Measurements from ENCODE around the gene CIPC.

The CIPC gene

DNA sequence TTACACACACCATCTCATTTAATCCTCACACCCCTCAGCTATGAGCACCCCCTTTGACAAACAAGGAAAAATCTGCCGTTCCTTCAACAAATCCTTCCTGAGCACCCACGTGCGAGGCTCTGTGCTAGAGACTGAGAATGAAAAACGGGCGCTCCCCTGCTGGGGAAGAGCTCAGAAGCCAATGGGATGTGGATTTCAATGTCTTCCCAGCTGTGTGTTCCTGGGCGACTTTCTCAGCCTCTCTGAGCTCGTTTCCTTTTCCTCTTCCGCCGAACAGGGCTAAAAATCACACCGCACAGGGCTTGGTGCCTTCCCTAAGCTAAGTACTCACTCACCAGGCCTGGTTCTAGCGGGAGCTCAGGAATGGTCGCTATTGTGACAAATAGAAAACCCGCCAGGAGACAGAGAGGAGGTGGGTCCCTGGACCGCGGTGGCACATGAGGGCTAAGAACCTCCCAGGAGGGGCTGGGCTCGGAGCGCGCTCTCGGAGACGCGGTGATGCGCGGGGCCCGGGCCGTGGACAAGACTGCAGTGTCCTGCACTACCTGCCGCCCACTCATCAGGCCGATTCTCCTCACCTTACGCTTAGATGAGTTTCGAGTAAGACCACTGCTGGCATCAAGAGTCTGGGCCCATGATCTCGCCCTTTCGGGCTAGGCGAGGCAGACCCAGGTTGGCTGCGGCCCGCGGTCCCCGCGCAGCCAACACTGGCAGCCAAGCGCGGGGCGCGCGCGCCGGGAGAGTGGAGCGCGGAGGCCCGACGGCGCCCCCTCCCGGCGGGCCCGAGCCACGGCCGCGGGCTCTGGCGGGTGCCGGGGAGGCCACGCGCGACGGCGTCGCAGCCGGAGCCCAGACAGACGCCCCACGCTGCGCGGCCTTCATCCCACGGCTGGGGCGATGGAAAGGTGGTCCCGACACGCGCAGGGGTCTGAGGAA lies 26.6 kb downstream of the CIPC start:
- no peak for DNase-seq (ENCODE audit: low read depth in 2 of 3, low spot score in 2 of 3)

DNA sequence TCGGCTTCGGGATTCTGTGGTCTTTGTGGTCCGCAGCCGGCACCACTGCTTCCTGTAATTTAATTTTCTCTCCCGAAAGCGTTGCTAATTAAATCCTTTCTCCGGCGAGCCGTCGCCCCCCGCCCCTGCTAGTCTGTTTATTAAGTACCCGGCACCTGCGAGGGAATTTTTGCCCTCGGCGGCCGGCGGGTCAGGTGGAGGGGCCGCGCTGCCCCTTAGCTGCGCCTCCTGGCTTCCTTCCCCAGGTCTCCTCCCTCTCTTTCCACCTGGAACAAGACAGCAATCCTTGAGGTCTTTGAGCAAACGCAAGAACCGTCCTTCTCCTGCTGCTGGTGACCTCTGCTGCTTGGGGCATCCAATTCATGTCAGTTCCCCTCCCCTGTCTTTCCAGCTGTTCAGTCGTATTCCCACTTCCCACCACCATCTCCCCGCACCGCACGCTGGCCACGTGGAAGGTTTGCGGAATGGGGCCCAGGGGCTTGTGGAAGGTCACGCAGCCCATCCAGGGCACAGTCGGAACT lies 27.3 kb downstream of the CIPC start:
- no peak for DNase-seq (ENCODE audit: low read depth in 2 of 3, low spot score in 2 of 3)

DNA sequence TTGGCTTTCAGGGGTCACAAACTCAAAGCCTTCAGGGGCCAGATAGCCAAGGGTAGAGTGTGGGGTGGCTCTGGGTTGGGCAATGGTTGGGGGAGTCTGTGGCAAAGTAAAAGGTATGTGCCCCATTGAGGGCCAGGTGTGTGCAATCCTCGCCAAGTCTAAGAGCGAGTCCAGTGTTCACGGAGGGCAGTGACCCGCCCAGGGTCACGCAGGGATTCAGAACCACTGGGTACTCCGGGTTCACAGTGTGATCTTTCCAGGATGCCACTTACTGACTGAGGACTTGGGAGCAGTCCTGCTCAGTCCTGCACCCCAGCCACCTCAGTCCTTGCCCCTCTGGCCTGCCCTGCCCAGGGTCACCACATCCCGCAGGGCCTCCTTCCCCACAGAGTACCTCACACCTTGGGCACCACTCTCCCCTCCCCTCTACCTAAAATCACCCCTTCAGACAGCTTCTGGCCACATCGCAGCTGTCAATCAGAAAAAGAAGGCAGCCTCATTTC lies 27.8 kb downstream of the CIPC start:
- DNase-seq (ENCODE audit: low read depth in 2 of 3, low spot score in 2 of 3) = no peak

DNA sequence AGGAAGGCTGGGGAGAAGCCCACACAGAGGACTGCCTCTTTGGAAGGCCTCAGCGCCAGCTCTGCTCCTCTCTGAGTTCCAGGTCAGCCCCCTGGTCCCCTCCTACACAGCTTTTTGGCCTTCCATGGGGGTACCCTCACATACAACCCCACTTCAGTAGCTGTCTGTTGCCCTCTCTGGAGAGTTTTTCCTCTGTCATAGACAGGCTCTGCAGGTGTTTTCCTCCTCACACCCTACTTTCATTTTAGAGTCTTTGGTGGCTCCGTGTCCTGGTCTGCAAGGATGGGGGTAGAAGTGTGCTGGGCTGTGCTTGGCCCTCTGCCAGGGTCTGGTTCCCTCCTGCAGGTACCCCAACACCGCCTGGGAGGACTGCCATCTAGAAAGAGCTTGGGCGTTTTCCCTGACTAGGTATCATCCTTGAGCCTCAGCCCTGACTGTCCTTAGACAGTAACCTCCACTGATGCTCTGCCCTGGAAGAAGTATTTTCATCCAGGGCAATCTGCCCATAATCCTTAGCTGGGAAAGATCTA lies 28.5 kb downstream of the CIPC start:
- DNase-seq (ENCODE audit: low read depth in 2 of 3, low spot score in 2 of 3) = no peak

DNA sequence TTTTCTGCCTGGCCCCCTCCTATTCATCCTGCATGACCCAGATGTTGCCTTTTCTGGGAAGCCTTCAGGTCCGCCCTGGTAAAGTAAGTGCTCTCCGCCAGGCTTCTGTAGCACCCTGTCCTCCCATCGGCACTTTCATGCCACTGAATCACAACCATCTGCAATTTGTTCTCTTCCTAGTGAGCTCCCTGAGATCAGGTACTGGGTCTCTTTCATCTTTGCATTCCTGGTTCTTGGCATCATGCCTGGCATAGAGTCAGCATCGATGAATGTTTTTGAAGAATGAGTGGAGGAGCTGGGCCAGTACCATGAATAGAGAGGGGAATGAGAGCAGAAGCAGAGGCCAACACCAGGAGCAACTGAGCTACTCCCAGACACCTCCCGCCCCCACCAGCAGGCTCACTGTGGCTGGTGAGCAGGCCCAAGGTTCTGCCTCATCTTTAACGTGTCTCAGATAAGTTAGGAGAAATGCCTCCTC lies 30.4 kb downstream of the CIPC start:
- no peak for DNase-seq (ENCODE audit: low read depth in 2 of 3, low spot score in 2 of 3)

DNA sequence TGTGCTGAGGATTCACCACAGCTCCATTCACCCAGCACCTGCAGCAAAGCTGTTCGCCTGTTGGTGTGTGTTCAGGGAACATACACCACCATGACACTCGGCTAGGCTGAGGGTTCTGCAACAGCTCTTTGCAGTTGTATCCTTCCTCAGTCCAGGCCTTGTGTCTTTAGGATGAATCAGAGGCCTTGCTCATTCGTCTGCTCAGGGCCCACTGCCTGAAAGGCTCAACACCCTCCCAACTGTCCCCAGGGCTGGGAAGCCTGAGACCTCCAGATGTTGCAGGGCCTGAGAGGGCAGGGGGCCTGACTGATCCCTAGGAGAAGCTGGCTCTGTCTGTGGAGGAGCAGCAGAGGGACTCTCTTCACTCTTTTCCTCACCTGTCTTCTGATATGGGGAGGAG lies 32.3 kb downstream of the CIPC start:
- DNase-seq (ENCODE audit: low read depth in 2 of 3, low spot score in 2 of 3) = no peak

DNA sequence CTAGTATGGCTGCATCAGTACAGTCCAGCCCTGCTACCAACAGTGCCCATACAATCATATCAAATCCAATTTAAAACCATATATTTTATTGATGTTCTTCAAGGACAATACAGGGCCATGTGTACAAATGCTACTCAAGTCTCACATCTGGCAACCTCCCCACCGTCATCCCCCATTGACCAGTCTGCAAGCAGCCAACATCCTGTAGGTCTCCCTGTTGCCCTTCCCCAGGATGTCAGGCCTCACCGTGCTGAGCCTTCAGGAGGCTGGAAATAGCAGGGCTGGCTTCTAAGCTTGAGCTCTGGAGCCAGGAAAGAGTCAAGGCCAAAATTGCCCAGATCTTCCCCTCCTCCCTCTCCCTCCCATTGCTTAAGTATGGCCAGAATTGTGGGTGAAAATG lies 33.1 kb downstream of the CIPC start:
- DNase-seq (ENCODE audit: low read depth in 2 of 3, low spot score in 2 of 3) = no peak

DNA sequence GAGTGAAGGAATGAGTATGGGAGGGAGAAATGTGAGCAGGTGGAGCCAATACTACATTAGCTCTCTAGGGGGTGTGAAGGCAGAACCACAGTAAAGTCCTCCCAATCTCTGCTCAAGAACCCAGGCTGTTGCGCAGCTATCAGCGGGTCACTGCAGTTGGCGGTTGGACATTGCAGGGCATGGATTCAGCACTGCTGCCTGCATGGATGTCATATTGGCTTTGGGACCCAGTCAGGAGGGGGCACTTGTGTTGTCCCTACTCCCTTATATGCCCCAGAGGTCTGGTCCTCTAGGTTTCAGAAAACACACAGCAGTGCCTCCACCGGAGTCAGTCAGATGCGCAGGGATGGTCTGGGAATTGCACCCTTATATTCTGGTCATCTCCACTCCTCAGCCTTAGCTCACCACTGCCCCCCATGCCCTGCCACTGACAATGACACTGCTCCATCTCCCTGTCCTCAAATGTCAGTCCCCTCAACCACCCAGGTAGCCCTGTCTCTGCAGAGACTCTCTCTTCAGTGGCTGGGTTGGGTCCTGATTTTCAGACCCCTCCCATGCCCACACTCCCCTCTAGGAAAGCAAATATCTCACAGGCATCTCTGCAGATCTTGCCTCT lies 33.9 kb downstream of the CIPC start:
- DNase-seq (ENCODE audit: low read depth in 2 of 3, low spot score in 2 of 3) = no peak

DNA sequence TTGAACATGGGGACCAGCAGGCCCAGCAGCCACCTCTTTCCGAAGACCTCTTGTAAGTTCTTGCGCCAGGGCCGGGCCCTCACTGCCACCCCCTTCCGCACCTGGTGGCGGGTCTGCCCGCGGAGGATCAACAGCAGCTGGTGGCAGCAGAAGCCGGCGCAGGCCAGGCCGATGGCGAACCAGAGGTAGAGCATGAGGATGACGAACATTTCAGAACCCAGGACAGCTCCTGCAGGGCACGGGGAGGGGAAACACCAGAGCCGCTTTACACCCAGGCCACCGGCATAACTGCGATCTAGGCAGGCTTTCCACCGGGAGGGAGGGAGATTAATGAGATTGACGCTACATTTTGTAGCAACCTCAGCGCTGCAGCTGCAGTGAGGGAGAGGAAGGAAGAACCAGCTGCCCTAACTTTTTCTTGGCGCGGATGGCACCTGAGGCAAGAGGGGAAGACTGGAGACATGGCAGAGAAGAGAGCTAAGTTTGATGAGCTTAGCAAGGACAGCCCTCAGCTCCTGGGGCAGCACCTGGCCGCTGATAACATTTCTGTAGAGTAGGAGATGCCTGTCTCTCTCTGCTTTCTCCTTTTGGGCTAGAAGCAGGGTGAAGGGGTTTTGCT lies 35.8 kb downstream of the CIPC start:
- peak in 1 of 3 experiments; percentile 30 for DNase-seq (ENCODE audit: low read depth in 2 of 3, low spot score in 2 of 3)

DNA sequence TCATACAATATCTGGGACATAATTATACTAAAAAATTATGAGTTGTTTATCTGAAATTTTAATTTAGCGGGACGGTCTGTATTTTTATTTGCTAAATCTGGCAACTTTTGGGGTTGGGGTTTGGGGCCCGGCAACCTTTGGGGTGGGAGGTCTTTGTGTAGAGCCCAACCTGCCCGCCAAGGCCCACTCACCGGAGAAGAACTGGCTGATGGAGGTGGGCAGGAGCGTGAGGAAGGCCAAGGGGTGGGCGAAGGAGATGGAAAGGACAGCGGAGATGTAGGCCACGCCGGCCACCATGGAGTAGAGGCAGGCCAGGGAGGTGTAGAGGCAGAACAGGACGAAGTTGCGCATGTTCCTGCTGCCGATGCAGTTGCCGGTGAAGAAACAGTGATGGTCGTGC lies 41.0 kb downstream of the CIPC start:
- no peak for DNase-seq (ENCODE audit: low read depth in 2 of 3, low spot score in 2 of 3)

DNA sequence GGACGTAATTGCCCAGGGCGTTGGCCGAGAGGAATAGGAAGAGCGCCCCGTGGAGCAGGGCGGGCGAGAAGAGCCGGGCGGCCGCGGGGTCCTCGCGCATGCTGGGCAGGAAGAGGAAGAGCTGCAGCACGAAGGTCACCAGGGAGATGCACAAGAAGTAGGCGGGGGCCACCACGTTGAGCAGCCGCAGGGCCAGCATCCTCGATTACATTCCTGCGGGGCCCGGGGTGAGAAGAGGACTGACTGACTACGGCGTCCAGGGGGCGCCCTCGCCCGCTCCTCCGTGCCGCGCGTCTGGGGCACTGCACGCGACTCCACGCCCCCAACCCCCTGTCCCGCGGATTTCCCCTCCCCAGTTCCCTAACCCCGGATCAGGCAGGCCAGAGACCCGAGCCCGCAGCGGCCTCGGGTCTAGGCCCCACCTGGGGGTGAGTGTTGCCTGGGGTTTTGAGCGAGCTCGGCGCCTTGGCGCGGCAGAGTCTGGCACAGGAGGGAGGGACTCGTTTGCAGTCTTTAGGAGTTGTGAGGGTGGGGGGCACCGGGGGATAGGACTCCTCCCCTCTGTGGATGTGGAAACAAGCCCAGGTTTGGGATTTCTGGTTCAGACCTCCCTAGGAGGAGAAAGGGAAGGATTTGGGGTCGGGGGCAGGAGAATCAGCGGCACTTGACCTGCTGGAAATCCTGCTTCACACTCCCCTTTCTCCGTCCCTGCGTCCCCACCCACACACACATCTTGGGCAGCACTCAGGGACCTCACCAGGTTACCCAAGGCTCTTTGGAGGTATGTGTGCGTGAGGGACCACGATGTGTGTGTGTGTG lies 41.7 kb downstream of the CIPC start:
- peak in 1 of 3 experiments; percentile 34 for DNase-seq (ENCODE audit: low read depth in 2 of 3, low spot score in 2 of 3)

DNA sequence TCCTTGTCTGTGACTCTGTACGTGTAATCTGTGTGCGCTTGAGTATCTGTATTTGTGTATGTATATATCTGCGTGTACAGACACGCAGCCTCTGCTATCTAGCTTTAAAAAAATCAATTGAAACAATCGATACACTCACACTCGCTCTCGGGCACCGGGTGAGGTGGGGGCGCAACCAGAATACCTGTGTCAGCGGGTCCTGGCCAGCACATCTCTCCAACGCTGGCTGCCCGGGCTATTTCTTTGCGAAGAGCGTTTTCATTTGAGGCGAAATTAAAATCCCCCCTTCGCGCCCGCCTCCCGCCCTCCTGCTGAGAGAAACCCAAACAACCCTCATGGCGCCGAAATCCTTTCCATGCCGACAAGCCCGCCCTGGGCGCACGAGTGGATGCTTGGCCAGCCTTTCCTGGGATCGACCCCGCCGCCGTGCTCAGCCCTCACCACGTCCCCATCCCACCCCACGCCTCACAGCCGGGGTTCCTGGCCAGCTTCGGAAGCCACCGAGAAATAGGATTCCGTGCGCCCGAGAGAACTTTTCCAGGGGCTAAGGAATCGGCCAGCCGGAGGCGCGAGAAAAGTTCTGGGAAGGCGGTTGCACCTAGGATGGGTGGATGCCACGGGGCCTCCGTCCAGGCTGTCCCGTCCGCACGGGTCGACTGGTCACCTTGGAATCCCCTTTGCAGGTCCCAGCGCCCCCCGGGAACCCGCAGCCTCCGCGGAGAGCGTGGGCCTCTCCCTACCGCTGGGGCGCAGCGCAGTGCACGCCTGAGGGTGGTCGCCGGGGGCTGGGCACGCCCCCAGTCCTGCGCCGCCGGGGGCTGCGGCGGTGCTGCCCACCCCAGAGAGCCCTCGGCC lies 42.5 kb downstream of the CIPC start:
- DNase-seq (ENCODE audit: low read depth in 2 of 3, low spot score in 2 of 3) = no peak

DNA sequence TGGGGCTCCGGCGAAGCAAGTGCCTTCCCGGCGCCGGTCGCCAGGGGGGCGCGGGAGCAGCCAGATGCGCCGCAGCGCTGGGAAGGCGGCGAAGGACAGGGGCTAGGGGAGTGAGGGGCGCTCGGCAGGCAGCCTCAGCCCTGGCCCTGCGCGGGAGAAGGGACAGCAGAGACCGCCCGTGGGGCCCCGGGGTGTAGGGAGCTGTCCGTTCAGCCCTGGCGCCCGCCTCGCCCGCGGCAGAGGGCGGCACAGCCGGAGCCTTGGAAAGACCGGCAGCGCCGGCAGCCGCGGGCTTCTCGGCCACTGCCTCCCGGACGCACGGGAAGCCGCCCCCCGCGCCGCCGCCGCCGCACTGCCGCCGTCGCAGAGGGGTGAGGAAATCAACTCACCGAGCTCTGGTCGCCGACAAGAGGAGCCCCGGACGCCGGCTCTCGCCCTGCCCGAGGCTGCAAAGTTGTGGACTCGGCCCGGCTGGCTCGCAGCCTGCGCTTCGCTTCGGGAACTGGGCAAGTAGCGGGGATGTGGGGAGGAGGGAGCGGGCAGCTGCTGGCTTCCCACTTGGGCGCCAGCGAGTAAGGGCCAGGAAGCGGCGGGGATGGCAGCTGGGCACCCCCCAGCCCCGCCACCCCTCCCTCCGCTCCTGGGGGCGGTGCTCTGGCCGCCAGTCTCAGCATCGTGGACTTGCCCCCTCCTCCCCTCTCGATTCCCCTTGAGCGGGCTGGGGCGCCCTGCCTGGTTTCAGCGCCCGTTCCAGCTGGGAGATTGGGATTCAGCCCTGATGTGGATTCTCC lies 43.4 kb downstream of the CIPC start, which contains the start of gene ZDHHC22:
TSS of gene ZDHHC22 (minus strand) at position 578 of the 791 bp plus-strand sequence. CDS start 2,053 bp downstream, outside the sequence.
- DNase-seq (ENCODE audit: low read depth in 2 of 3, low spot score in 2 of 3) = no peak

DNA sequence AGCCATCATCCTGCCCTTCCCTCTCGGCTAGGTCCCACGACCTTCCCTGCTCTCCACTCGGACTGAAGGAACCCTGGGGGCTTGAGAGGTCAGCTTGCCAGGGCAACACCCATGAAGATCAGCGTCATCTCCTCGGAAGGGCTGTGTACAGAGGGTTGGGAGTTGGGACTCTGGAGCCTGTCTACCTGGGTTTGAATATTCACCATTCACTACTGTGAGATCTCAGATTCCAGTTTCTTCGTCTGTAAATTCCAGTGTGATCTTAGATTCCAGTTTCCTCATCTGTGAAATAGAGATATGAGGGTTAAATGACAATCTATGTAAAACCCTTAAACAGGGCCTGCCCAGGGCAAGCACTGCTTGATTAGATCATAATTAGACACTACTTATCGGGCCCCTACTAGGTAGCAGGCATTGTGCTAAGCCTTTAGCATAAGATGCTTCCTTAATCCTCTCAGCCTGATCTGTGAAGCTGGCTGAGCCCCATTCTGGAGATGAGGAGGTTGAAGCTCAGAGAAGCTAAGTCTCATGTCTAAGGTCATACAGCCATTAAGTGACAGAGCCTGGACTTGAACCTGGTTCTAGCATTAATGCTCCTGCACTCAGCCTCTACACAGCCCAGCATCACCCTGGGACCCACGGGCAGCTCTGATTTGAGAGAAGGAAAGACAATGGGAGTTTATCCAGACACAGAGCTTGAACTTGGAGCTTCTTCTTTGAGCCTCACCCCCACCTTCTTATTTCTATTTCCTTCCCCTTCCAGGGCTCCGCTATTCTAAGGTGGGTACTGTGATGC lies 44.1 kb downstream of the CIPC start:
- DNase-seq (ENCODE audit: low read depth in 2 of 3, low spot score in 2 of 3) = no peak

DNA sequence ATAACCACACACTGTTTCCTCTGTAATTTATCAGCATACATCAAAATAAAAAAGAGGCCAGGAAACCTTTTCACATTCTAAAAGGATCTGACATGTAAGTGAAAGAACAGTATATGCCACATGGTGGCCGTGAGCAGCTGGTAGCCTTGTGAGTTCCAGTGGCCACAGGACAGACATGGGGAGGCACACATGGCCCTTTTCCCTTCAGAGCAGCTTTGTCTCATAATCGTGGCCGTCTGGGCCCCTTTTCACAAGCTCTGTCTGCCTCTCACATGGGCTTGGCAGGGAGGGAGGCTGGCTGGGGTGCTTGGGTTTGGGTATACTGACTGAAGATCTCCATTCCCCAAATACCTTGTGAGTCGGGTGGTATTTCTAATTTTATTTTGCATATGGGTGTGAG lies 45.0 kb downstream of the CIPC start:
- DNase-seq (ENCODE audit: low read depth in 2 of 3, low spot score in 2 of 3) = no peak

DNA sequence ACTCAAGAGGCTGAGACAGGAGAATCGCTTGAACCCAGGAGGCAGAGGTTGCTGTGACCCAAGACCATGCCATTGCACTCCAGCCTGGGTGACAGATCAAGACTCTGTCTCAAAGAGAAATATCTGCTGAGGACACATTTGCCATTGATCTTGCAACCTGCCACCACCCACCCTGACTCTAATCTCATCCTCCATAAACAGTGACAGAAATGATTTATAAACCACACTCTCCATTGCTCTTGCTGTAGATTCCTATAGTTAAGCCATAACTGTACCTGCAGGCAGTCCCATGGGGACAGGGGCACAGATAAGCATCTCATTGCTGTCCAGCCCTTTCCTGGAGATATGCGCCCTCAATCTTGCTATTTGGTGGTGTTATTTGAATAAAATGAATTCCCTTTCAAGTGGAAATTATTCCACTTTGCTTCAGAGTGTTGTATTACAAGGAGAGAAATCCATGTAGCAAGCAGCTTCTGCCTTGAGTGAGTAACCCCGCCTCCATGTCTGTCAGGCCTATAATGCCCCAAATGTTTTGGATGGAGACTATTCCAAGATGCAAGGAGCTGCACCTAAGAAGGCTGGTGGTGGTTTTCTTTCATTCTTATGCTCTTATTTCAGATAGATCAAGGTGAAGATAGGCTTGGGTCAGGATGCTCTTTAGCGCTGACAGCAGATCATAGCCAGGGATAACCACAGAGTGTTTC lies 46.5 kb downstream of the CIPC start:
- no peak for DNase-seq (ENCODE audit: low read depth in 2 of 3, low spot score in 2 of 3)
